Measurements from ENCODE around the gene IRF9. TPM values are rescaled to one million over a fixed set of nuclear protein-coding genes. Genes with fewer than 3 reads are reported as not detected.

IRF9 gene
- total and polyA plus RNA-seq, 2 of the 13 experiments (the other 11 are each of a cell fraction or from before 2014, with no cell fraction given) = 14.9 to 49.7 TPM

GRCh38 chr14:24136684-24137528 is 24.2 kb upstream of the IRF9 start (continued):
- no peak for TF ChIP-seq GMEB2 (CRISPR knock-in tag; IDR thresholded peaks at IDR 0.05; ENCODE audit: low read depth)
- TF ChIP-seq ZNF572 (CRISPR knock-in tag; IDR thresholded peaks at IDR 0.05) = no peak
- peak; percentile 12 for TF ChIP-seq POLR2G (IDR thresholded peaks at IDR 0.05; ENCODE audit: low read depth, low read length)
- no peak for TF ChIP-seq PRDM4 (CRISPR knock-in tag; IDR thresholded peaks at IDR 0.05; ENCODE audit: borderline replicate concordance)
- 0 out of 2 replicates have a peak, but pooled peaks have one; percentile 55 for TF ChIP-seq NBN (conservative IDR thresholded peaks at IDR 0.05)
- TF ChIP-seq ZNF335 (CRISPR knock-in tag; IDR thresholded peaks at IDR 0.05) = no peak
- TF ChIP-seq, protein P1, sequence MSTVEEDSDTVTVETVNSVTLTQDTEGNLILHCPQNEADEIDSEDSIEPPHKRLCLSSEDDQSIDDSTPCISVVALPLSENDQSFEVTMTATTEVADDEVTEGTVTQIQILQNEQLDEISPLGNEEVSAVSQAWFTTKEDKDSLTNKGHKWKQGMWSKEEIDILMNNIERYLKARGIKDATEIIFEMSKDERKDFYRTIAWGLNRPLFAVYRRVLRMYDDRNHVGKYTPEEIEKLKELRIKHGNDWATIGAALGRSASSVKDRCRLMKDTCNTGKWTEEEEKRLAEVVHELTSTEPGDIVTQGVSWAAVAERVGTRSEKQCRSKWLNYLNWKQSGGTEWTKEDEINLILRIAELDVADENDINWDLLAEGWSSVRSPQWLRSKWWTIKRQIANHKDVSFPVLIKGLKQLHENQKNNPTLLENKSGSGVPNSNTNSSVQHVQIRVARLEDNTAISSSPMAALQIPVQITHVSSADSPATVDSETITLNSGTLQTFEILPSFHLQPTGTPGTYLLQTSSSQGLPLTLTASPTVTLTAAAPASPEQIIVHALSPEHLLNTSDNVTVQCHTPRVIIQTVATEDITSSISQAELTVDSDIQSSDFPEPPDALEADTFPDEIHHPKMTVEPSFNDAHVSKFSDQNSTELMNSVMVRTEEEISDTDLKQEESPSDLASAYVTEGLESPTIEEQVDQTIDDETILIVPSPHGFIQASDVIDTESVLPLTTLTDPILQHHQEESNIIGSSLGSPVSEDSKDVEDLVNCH (CRISPR knock-in tag; IDR thresholded peaks at IDR 0.05) = no peak
- TF ChIP-seq NR2C2 (CRISPR knock-in tag; IDR thresholded peaks at IDR 0.05; ENCODE audit: borderline replicate concordance) = peak; percentile 37; the same call in 1 of the 2 replicates
- TF ChIP-seq ZNF3 (CRISPR knock-in tag; IDR thresholded peaks at IDR 0.05) = no peak
- TF ChIP-seq IKZF4 (CRISPR knock-in tag; IDR thresholded peaks at IDR 0.05; ENCODE audit: borderline replicate concordance, low read depth, not compliant biosample characterization) = peak; percentile 52
- TF ChIP-seq ZNF513 (CRISPR knock-in tag; conservative IDR thresholded peaks at IDR 0.05) = no peak
- no peak for TF ChIP-seq MTF1 (CRISPR knock-in tag; IDR thresholded peaks at IDR 0.05)
- TF ChIP-seq ZNF263 (CRISPR knock-in tag; IDR thresholded peaks at IDR 0.05) = peak; percentile 57; the same call in 1 of the 2 replicates
- TF ChIP-seq SNAI1 (CRISPR knock-in tag; IDR thresholded peaks at IDR 0.05; ENCODE audit: borderline replicate concordance) = peak; percentile 33; the same call in 1 of the 2 replicates
- TF ChIP-seq AKAP8 (CRISPR knock-in tag; IDR thresholded peaks at IDR 0.05) = 0 out of 2 replicates have a peak, but pooled peaks have one; percentile 64
- no peak for TF ChIP-seq ZIK1 (CRISPR knock-in tag; IDR thresholded peaks at IDR 0.05; ENCODE audit: borderline replicate concordance, low read depth)
- TF ChIP-seq, protein P2, sequence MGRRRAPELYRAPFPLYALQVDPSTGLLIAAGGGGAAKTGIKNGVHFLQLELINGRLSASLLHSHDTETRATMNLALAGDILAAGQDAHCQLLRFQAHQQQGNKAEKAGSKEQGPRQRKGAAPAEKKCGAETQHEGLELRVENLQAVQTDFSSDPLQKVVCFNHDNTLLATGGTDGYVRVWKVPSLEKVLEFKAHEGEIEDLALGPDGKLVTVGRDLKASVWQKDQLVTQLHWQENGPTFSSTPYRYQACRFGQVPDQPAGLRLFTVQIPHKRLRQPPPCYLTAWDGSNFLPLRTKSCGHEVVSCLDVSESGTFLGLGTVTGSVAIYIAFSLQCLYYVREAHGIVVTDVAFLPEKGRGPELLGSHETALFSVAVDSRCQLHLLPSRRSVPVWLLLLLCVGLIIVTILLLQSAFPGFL (CRISPR knock-in tag; IDR thresholded peaks at IDR 0.05) = no peak
- 0 out of 2 replicates have a peak, but pooled peaks have one; percentile 85 for TF ChIP-seq ZNF660 (CRISPR knock-in tag; IDR thresholded peaks at IDR 0.05; ENCODE audit: borderline replicate concordance, low read depth)
- TF ChIP-seq BCL6 (CRISPR knock-in tag; IDR thresholded peaks at IDR 0.05) = no peak
- no peak for TF ChIP-seq MIXL1 (CRISPR knock-in tag; IDR thresholded peaks at IDR 0.05)

All from HepG2 (cell line).